Choroid plexus epithelial cell (primary cell): Measurements from ENCODE around the gene CAPN5.

Experiments used
- DNase-seq: peaks from one replicate; pipeline ENCODE4 v3.0.0-alpha.2; 2010; ENCODE audit warnings: low read depth
- H3K4me3 ChIP-seq: 2 replicates; pipeline ENCODE4 v1.5.1; 2011; ENCODE audit warnings: low read depth, mild to moderate bottlenecking, control low read depth, low read length, moderate library complexity
- TF ChIP-seq, protein P1 (sequence below): conservative IDR thresholded peaks from 2 replicates; pipeline ENCODE4 v1.5.1; 2011; ENCODE audit warnings: low read depth, mild to moderate bottlenecking, control low read depth, inconsistent platforms, low read length, moderate library complexity

CAPN5 gene

DNA sequence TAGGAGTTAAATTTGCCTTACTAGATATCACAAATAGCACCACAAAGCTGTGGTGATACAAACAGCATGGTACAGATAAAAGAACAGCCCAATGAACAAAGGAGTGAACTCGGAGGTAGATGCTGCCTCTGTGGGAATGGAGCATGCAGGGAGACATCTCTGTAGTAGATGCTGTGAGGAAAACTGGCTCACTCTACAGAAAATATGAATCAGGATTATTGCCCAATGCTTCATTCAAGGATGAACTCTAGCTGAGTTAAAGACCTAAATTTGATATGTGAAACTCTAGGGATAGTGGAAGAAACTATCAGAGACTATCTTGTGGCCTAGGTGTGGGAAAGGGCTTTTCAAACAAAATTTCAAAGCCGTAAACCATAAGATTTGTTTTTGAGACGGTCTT lies 15.3 kb upstream of the CAPN5 start:
- TF ChIP-seq, protein P1, sequence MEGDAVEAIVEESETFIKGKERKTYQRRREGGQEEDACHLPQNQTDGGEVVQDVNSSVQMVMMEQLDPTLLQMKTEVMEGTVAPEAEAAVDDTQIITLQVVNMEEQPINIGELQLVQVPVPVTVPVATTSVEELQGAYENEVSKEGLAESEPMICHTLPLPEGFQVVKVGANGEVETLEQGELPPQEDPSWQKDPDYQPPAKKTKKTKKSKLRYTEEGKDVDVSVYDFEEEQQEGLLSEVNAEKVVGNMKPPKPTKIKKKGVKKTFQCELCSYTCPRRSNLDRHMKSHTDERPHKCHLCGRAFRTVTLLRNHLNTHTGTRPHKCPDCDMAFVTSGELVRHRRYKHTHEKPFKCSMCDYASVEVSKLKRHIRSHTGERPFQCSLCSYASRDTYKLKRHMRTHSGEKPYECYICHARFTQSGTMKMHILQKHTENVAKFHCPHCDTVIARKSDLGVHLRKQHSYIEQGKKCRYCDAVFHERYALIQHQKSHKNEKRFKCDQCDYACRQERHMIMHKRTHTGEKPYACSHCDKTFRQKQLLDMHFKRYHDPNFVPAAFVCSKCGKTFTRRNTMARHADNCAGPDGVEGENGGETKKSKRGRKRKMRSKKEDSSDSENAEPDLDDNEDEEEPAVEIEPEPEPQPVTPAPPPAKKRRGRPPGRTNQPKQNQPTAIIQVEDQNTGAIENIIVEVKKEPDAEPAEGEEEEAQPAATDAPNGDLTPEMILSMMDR: no peak
- no peak for DNase-seq
- no peak overlapping the region for H3K4me3 ChIP-seq

DNA sequence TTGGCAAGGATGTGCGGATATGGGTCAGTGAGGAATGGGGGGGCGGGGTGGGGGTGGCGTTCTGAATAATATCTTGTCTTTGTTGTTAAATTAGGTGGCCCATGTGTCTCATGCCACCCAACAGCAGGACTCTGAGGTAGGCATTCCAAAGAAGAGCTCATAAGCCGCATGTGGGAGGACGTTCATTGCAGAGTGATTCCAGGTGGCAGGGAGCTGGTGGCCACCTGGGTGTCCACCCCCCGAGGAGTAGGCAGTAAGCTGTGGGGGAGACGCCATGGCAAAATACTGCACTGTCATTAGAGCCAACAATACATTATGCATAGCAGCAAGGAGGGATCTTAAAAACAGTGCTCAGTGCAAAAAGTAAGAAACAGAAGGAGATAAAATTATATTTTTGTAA lies 14.3 kb upstream of the CAPN5 start:
- TF ChIP-seq, protein P1: no peak
- H3K4me3 ChIP-seq: no peak overlapping the region
- no peak for DNase-seq

DNA sequence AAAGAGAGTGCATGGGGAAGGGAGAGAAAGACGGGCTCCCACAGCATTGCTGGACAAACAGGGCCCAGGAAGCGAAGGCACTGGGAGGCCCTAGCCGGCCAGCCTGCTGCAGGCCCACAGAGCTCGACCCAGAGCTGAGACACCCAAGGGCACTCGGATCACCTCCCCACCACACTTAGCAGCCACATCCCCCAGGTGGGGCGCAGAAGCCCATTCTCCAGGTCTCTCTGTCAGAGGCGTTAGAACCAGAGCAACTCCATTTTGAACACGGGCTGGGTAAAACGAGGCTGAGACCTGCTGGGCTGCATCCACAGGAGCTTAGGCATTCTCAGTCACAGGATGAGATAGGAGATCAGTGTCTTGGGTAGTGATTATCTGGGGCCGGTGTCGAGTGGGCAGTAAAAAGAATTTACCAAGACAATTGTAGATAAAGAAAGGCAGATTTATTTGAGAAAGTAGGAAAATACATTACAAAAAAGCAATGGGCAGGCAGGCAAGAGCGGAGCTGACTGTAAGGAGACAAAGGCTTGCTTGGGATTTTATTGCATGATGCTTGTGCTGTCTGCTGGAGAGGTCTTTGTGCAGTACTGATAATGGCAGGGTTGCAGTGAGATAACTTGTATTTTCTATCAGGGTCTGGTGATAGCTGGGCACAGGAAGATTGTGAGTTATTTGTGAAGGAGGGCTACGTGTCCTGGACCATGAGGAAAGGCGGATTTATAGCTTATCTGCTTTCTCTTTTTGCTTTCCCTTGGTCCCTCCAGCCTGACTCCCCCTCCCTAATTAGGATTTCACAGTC lies 13.4 kb upstream of the CAPN5 start:
- DNase-seq: no peak
- TF ChIP-seq, protein P1: no peak
- no peak overlapping the region for H3K4me3 ChIP-seq

DNA sequence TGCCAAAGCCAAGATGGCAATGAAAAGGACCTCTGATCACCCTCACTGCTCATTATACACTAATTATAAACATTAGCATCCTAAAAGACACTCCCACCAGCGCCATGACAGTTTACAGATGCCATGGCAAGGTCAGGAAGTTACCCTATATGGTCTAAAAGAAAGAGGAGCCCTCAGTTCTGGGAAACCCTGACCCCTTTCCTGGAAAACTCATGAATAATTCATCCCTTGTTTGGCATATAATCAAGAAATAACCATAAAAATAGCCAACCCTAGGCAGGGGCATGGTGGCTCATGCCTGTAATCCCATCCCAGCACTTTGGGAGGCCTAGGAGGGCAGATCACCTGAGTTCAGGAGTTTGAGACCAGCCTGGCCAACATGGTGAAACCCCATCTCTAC lies 12.7 kb upstream of the CAPN5 start:
- DNase-seq: no peak
- TF ChIP-seq, protein P1: no peak

DNA sequence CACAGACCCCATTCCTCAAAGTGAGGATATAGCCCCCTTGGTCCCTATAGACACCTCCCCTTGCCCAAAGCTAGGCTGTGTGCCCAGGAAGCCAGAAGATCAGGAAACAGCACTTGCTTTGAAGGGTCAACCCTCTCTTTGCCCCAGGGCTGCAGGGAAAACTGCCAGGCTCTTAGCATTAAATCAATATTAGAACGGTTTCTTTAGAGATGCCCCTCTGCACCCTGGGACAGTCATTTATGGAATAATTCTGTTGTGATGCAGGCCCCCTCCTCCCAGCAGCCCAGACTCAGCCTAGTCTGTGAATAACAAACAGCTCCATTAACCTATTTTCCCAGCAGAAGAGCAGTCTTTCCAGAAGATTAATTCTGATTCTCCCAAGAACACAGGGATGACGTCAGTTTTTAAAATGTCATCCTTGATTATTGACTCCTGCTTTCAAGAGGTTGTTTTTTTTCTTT lies 11.6 kb upstream of the CAPN5 start:
- H3K4me3 ChIP-seq: no peak overlapping the region
- DNase-seq: no peak
- TF ChIP-seq, protein P1: no peak

More for the DNA sequence above, 12.7 kb upstream of the CAPN5 start:
- H3K4me3 ChIP-seq: no peak overlapping the region

DNA sequence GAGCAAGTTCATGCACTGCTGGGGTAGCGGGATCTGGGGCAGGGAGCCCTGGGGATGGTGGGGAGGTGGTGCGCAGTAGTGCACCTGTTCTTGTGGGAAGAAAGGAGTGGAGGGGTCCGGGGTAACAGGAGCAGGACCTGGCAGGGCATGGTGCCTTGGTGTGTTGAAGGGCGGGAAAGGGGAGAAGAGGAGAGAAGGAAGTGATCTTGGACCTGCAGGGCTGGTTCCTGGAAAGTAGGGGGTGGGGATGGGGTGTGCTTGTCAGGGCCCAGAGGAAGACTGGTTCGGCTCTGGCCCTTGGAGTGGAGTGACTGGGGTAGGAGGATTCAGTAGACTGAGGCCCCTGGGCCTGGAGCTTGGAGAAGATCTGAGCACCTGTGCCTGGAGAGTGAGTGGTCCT lies 10.9 kb upstream of the CAPN5 start:
- TF ChIP-seq, protein P1: no peak
- H3K4me3 ChIP-seq: no peak overlapping the region
- DNase-seq: no peak
